NOMO-1 treated with dmso at 0.1 percent for 144 hours (cell line): ENCODE results near the gene OR4M1.
"Not testable (repeated sequence)": the region's sequence is repeated elsewhere in the genome, so short reads cannot be mapped to it uniquely, and the experiment has no call there.

Experiments used
- DNase-seq: peaks from one replicate; lab custom pipeline; 2025; ENCODE audit not compliant: unreplicated experiment; lab: John Stamatoyannopoulos, UW

OR4M1 gene, protein sequence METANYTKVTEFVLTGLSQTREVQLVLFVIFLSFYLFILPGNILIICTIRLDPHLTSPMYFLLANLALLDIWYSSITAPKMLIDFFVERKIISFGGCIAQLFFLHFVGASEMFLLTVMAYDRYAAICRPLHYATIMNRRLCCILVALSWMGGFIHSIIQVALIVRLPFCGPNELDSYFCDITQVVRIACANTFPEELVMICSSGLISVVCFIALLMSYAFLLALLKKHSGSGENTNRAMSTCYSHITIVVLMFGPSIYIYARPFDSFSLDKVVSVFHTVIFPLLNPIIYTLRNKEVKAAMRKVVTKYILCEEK

GRCh38 chr14:19773204-19773603 lies at the start of gene OR4M1:
TSS of gene OR4M1 (plus strand) at chr14:19773504. CDS start at chr14:19780323, 6,819 bp downstream.
- DNase-seq, result not testable (repeated sequence)

- no peak for DNase-seq
These were observed 43.9 kb upstream of the OR4M1 start for GRCh38 chr14:19729359-19729758.

- DNase-seq, result no peak
These were observed 43.5 kb upstream of the OR4M1 start for GRCh38 chr14:19729763-19730162.

DNA sequence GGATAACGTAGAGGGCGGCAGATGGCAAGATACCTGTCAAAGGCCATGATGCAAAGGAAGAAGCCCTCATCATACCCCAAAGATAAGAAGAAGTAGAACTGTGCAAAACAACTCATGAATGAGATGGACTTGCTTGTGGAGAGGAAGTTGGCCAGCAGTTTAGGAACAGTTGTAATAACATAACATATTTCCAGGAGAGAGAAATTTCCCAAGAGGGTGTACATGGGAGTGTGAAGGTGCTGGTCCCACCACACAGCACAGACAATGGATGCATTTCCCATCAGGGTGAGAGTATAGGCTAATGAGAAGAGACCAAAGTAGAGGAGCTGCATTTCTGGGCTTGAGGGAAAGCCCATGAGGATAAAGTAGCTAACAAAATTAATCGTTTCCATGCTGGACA lies 39.4 kb upstream of the OR4M1 start:
- not testable (repeated sequence) for DNase-seq

DNA sequence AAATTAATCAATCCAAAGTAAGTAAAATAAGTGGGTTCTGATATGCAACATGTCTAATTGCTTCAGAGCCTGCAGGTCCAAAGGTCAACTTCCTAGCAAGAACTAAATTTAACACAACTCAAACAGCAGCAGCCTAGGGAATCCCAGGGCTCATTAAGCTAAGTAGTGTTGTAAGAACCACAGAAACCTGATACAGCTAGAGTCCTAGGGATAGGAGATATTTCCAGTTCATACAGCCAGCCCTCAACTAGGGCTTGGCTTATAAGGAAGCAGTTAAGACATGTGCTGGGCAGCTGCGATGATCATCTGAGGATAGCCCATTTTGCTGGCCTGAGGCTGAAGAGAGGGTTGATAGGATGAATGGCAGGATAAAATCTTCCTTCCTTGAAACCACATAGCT lies 30.0 kb upstream of the OR4M1 start, which contains the start of gene OR4Q3:
Gene OR4Q3, plus strand, starts transcription at position 316 of the 400 bp plus-strand sequence.
- no peak for DNase-seq

GRCh38 chr14:19752316-19752715 lies 21.0 kb upstream of the OR4M1 start:
- not testable (repeated sequence) for DNase-seq

- no peak for DNase-seq
These were observed 19.1 kb upstream of the OR4M1 start for GRCh38 chr14:19754172-19754571.

- not testable (repeated sequence) for DNase-seq
These were observed 1.8 kb upstream of the OR4M1 start for GRCh38 chr14:19771491-19771890.

DNA sequence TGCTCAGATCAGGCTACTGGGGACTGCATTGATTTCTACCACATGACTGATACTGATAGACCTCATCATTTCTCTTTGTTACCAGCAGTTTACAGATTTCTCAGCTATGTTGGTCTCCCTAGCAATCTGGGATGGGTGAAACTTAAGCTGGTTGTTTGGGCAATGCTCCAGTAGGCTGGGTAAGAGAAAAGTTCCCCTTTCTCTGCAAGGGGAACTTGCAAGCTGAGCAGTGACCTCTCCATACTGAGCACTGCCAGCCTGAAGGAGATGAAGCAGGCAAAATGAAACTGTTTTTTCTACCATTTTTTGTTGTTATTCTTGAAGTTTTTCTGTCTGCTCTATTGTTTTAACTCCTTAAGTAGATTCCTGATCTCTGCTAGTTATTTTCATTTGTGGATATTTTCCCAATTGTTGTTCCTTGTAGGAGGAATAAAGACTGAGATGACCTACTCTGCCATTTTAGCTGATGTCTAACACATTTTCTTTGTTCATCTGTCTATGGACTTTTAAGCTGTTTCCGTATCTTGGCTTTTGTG lies 1.3 kb upstream of the OR4M1 start:
- peak; percentile 39 for DNase-seq

- peak; percentile 60 for DNase-seq
These were observed 850 bp upstream of the OR4M1 start for GRCh38 chr14:19772454-19772853.

DNA sequence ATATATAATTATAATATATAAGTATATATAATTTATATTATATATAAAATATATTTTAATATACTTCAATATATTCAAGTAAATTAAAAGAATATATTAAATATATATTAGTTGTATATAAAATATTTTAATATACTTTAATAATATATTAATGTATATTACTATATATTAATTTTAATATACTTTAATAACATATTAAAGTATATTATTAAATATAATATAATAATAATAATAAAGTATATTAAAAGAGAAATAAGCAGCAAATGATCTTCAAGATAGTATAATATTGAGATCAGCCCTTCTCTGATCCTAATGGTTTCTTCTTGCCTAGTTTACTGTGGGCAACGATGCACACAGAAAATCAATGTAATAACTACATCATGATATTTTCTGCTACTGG lies 2.3 kb downstream of the OR4M1 start:
- no peak for DNase-seq

- DNase-seq, result not testable (repeated sequence)
These were observed 12.5 kb downstream of the OR4M1 start for GRCh38 chr14:19785848-19786247.

- not testable (repeated sequence) for DNase-seq
These were observed 14.0 kb downstream of the OR4M1 start for GRCh38 chr14:19787318-19787717.

DNA sequence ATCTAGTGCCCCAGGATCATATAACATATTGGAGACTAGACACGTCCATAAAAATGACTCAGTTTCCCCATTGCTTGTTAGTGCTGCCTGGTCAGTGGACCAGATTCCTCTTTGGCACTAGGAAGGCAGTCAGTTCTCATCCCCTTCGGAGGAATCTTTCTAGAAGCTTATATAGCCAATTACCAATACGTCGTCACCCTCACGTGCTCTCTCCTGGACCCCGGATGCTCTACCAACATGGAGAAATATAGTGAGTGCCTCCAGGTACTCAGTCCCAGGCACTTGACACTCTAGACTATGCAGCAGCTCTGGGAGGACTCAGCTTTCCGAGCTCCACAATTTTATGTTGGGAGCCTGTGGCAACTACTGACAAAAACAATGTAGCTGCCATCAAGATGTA lies 14.8 kb downstream of the OR4M1 start:
- DNase-seq, result not testable (repeated sequence)

DNA sequence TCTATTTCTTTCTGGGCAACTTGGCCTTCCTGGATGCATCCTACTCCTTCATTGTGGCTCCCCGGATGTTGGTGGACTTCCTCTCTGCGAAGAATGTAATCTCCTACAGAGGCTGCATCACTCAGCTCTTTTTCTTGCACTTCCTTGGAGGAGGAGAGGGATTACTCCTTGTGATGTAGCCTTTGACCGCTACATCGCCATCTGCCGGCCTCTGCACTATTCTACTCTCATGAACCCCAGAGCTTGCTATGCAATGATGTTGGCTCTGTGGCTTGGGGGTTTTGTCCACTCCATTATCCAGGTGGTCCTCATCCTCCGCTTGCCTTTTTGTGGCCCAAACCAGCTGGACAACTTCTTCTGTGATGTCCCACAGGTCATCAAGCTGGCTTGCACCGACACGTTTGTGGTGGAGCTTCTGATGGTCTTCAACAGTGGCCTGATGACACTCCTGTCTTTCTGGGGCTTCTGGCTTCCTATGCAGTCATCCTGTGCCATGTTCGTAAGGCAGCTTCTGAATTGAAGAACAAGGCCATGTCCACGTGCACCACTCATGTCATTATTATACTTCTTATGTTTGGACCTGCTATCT lies 23.3 kb downstream of the OR4M1 start:
- not testable (repeated sequence) for DNase-seq

DNA sequence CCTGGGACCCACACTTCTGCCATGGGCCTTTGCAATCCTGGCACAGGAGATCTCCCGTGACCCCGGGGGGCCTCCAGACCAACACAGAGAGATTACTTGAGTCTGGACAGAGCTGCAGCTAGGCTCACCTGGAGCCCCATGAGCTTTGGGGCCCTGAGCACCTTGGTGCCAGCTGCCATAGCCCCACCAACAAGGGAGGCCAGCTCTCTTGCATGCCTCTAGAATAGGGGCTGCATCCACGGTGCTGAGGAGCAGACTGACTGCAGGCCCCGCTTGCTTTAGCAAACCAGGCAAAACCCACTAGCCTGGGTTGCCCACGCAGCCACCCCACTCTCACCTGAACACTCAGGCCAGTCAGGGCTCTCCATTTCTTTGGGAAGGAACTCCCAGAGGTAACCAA lies 26.6 kb downstream of the OR4M1 start:
- DNase-seq, result no peak

DNA sequence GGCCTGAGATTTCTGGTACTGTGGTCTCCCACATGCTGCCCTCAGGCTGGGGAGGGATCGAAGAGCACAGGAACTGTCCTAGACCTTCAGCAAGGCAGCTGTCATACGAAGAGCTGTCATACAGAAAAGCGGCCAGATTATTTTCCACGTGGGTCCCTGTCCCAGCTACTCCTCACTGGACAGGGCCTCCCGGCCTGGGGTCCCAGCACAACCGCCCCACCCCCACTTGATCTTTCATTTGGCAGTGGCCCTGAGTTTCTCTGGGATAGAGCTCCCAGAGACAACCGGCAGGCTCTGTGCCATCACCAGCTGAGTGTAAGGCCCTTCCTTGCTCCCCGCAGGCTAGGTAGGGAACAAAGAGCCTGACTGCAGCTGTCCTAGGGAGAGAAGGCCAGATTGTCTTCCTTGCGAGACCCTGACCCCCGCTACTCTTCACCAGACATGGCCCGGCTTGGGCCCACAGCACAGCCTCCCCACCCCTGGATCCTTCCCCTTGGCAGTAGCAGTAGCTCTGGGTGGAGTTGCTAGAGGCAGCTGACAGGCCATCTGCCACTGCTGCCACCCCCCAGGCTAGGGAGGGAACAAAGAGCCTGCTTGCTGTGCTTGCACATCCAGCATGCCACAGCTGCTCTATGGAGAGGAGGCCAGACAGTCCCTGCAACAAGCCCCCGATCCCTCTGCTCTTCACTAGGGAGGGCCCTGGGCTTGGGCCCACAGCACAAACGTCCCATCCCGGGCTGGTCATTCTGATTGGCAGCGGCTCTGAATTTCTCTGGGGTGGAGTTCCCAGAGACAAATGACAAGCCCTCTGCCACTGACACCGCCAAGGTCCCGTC lies 27.2 kb downstream of the OR4M1 start:
- no peak for DNase-seq

DNA sequence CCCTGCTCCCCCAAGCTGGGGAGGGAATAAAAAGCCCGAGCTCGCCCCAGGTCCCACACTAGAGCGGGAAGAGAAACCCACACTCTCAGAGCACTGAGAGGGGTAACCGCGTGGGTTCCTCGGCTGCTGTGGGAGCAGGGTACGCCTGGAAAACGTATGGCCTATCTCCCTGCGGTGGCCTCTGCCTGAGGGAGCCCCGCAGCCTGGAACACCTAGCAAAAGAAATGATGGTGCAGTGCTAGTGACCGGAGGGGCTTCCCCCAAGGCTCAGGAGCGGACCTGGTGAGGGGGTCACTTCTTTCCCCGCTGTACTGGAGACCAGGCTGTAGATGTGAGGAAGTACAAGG lies 27.8 kb downstream of the OR4M1 start:
- DNase-seq, result no peak

DNA sequence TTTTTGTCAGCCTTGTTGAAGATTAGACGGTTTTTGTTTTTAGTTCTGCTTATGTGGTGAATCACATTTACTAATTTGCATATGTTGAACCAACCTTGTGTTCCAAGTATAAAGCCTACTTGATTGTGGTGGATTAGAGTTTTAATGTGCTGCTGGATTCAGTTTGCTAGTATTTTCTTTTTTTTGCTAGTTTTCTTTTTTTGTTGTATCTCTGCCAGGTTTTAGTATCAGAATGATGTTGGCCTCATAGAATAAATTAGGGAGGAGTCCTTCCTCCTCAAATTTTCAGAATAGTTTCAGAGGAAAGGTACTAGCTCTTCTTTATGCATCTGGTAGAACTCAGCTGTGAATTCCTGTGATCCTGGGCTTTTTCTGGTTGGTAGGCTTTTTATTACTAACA lies 30.2 kb downstream of the OR4M1 start, which contains the start of gene OR4N2:
Gene OR4N2, plus strand, starts transcription at position 301 of the 400 bp plus-strand sequence. CDS start 23,679 bp downstream, outside the sequence.
- not testable (repeated sequence) for DNase-seq

DNA sequence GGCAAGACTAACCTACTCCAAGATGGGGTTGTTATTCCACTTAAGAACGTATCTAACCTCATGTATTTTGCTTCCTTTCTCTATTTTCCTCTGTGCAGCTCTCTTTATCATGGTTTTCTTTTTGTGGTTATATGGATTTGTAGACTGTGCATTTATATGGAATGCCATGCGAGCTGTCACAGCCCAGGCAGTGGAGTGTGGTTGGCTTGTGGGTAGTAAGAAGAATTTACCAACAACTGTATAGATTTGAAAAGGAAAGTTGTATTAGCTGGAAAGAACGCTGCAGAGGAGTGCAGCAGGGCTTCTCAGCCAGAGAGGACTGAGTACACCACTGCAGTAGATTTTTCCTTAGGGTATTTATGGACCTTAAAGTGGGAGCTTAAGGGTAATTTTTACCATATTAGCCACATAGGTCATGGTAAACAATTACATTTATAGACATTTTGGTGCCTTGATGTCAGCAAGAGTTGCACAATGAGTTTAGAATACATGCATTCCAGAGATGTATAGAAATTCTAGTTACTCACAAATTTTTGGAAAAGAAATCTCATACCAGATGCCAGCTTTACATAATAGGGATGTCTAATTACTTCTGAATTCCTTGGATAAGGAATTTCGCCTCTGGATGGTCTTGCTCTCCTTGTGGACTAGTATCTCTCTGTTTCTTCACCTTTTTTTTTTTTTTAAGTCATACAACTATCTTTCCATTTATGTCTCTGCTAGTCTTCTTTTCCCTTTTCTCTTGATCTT lies 40.0 kb downstream of the OR4M1 start:
- DNase-seq, result not testable (repeated sequence)

DNA sequence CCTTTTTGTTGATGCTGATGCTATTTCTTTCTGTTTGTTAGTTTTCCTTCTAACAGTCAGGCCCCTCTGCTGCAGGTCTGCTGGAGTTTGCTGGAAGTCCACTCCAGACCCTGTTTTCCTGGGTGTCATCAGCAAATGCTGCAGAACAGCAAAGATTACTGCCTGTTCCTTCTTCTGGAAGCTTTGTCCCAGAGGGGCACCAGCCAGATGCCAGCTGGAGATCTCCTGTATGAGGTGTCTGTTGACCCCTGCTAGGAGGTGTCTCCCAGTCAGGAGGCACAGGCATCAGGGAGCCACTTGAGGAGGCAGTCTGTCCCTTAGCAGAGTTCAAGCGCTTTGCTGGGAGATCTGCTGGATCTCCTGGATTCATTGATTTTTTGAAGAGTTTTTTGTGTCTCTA lies 46.6 kb downstream of the OR4M1 start:
- not testable (repeated sequence) for DNase-seq
